ENCODE measurements around the gene HEATR1.
"Not testable (repeated sequence)": the region's sequence is repeated elsewhere in the genome, so short reads cannot be mapped to it uniquely, and the experiment has no call there.

Gene HEATR1

GRCh38 chr1:236509203-236509602 lies 95.1 kb downstream of the HEATR1 start:
- no peak for DNase-seq

- DNase-seq, result no peak
Observed at GRCh38 chr1:236508593-236509027, 95.7 kb downstream of the HEATR1 start.

- no peak for DNase-seq
Observed at GRCh38 chr1:236507022-236507700, 97.2 kb downstream of the HEATR1 start.

DNA sequence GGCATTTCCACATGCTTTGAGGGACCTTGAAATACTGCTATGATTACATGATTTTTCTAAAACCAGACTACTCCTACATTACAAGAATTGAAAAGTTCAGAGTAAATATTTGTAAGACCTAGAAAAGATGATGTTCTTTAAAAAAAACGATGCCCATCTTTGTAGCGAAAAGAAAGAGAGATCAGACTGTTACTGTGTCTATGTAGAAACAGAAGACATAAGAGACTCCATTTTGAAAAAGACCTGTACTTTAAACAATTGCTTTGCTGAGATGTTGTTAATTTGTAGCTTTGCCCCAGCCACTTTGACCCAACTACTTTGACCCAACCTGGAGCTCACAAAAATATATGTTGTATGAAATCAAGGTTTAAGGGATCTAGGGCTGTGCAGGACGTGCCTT lies 100.0 kb downstream of the HEATR1 start:
- not testable (repeated sequence) for DNase-seq

- DNase-seq, result peak; percentile 63
Observed at GRCh38 chr1:236502972-236503639, 101.2 kb downstream of the HEATR1 start.

- DNase-seq, result no peak
Observed at GRCh38 chr1:236502579-236502971, 101.7 kb downstream of the HEATR1 start.

- DNase-seq, result no peak
Observed at GRCh38 chr1:236501093-236501492, 103.2 kb downstream of the HEATR1 start.
